ENCODE measurements around the gene PDE4B.

GRCh38 chr1:65795311-65795710 lies 2.6 kb downstream of the PDE4B start:
- TF ChIP-seq CTCF (conservative IDR thresholded peaks at IDR 0.05; ENCODE audit: low read length) (no peak), EZH2phosphoT487 (IDR thresholded peaks at IDR 0.05; ENCODE audit: borderline replicate concordance) (no peak)

All from Loucy (cell line).